GM19193 (cell line): ENCODE measurements around the gene RPL22.

ENCODE experiments used
- POLR2A ChIP-seq: IDR thresholded peaks from 4 replicates; pipeline ENCODE4 v1.6.1; 2011; ENCODE audit not compliant: insufficient read depth, insufficient read length; ENCODE audit errors: extremely low read depth

Gene RPL22

DNA sequence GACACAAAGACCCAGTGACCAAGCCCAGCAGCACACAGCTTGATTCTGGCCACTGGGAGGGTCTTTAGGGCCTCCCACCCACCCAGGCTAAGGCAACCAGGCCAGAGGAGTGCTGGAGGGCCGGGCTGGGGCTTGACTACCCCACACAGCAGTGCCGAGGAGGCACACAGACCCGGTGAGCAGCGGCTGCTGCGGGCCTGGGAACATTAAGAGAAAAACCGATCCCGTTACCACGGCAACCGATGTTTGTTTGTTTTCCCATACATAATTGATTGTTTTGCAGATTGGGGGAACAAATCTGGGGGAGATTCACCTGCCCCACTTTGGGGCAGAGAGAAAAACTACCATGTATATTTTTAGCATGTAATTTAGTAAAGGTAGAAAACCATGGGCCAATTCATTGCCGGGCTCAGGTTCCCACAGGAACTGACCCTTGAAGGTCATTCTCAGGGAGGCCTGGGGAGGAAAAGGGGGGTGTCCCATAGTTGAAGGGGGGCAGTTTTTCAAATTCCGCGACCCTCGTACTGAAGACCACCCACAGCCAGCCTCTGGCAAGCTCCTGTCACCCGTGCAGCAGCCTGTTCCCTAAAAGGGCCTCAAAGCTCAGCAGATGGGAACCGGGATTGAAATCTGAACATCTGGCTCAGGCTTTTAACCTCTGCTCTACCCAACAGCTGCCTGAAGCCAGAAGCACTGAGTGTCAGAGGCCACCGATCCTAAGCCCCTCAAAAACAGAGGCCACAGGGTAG is 54.6 kb downstream of the RPL22 start:
- no peak for TF ChIP-seq POLR2A

DNA sequence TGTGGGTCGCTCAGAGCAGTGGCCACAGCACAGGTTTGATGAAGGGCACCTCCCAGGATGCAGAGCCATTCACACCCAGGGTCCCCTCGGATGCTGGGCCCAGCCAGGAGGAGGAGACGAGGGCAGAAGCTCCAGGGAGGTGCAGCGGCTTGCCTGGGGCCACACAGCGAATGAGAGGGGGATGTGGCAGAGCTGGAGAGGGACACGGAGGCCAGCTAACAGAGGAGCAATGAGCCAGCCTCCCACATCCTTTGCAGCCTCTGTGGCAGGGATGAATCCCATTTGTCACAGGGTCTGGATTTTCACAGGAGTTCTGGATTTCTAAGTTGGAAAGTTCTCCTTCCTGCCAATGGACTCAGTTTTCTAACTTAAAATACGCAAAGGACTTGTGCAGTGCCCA is 55.2 kb downstream of the RPL22 start:
- TF ChIP-seq POLR2A = no peak

GRCh38 chr1:6143395-6143794 is 56.0 kb downstream of the RPL22 start:
- TF ChIP-seq POLR2A = no peak

DNA sequence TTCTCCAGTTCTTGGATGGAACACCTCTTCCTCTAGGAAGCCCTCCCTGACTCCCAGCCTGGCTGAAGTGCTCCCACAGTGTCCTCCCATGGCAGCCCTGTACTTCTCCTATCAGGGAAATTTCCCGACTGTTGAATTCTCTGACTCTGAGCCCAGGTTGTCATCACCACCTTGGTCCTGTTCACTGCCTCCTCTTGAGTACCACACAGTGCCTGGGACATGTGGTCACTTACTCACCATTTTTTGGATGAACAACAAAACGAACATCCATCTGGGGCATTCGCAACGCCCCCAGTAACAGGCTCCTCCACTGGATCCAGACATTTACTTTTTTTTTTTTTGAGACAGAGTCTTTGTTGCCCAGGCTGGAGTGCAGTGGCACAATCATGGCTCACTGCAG is 56.7 kb downstream of the RPL22 start:
- TF ChIP-seq POLR2A = no peak

DNA sequence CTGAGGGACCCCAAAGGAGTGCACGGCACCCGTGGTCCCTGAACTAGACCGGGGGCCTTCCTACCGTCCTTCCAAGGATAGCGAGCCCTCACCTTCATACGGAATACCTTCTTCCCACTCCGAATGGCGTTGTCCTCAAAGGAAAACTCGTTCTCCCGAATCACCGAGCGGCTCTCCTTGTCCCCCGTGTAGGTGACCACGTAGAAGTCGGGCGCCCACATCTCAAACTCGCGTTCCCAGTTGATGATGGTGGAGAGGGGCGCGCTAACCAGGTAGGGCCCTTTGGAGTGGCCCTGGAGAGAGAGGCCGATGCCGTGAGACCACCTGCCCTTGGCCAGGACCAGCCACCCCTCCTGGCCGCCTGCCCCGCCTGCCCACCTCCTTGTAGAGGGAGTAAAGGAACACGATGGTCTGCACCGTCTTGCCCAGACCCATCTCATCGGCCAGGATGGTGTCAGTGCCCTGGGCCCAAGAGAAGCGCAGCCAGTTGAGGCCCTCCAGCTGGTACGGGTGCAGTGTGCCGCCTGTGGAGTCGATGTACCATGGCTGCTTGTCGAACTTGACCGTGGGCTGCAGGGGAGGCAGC is 57.3 kb downstream of the RPL22 start:
- no peak for TF ChIP-seq POLR2A

DNA sequence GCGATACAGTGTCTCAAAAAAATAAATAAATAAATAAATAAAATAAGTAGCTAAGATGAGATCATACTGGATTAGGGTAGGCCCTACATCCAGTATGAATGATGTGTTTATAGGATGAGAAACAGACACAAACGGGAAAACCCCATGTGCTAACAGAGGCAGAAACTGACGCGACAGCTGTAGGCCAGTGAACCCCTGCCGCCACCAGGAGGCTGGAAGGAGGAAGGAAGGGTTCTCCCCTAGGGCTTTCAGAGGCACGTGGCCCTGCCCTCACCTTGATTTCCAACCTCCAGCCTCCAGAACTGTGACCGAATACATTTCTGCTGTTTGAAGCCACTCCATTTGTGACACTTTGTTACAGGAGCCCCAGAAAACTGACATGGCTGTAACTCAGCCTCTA is 57.8 kb downstream of the RPL22 start:
- TF ChIP-seq POLR2A = no peak

GRCh38 chr1:6140413-6140812 is 59.0 kb downstream of the RPL22 start:
- TF ChIP-seq POLR2A = no peak

DNA sequence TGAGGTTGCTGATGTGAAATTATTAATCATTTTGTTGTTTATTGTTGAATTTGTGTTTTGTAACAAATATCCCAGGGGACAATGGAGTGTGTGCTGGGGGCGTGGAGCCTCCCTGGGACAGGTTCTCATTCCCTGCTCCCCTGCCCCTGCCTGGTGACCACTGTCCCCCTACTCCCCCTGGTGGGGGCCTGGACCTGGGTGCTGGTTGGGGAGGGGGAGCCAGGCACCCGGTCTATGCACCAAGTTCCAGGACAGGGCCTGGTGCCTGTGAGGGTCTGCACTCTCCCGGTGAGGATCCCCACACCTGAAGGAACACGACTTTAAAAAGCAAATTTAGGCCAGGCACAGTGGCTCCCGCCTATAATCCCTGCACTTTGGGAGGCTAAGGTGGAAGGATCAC is 61.6 kb downstream of the RPL22 start:
- TF ChIP-seq POLR2A = no peak

- TF ChIP-seq POLR2A = no peak
These were observed 62.7 kb downstream of the RPL22 start for GRCh38 chr1:6136516-6137220.
